ENCODE measurements around the gene WAS.

Gene WAS

DNA sequence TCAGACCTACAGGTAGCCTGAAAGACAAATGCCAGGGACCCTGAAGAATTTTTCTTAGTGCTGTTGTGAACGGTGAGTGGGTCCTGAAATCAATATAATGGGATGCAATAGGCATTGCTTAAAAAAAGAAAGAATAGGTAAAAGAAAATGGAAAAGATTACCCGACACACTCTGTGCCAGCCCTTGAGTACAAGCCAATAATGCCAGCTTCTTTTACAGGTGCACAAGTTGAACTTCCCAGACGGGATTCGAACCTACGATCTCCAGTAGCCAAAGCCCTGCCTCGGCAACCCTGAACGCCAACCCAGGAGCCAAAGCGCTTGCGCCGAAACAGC, 53.2 kb downstream of the WAS start:
- TF ChIP-seq ZFX (IDR thresholded peaks at IDR 0.05), result no peak
- TF ChIP-seq, protein P1, sequence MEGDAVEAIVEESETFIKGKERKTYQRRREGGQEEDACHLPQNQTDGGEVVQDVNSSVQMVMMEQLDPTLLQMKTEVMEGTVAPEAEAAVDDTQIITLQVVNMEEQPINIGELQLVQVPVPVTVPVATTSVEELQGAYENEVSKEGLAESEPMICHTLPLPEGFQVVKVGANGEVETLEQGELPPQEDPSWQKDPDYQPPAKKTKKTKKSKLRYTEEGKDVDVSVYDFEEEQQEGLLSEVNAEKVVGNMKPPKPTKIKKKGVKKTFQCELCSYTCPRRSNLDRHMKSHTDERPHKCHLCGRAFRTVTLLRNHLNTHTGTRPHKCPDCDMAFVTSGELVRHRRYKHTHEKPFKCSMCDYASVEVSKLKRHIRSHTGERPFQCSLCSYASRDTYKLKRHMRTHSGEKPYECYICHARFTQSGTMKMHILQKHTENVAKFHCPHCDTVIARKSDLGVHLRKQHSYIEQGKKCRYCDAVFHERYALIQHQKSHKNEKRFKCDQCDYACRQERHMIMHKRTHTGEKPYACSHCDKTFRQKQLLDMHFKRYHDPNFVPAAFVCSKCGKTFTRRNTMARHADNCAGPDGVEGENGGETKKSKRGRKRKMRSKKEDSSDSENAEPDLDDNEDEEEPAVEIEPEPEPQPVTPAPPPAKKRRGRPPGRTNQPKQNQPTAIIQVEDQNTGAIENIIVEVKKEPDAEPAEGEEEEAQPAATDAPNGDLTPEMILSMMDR (conservative IDR thresholded peaks at IDR 0.05), result no peak
- H3K27ac ChIP-seq, result peak overlapping the region; percentile 88

DNA sequence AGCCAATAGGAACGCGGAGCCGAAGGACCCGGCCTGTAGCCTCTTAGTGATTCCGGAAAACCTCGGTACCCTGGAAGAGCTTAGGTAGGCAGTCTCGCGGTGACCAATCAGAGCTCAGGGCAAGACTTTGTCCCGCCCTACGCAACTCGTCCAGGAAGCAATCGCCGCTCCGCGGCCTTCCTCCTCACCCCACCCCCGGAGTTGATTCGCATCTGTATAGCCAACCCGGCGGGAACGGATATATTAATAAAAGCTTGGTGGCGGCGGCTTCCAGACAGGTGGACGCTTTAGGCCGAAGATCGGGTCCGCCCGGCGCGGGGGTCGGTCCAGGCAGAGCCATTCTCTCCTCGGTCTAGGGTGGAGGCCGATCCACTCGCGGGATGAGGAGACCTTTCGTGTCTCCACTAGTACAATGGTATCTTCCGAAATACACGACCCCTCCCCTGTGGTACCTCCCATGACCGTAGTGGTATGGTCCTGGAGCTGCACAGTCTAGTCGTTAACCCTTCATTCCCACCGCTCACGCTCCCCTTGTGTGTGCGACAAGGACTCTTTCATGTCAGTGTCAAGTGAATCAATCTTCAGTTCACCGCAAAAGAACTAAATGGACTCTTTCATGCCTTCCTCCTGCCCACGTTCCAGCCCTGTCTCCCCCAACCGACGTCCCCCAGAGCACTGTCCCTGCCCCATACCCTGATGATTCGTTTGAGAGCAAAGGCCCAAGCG, 53.8 kb downstream of the WAS start:
- TF ChIP-seq ZFX (IDR thresholded peaks at IDR 0.05), result peak; percentile 30; the same call in 1 of the 2 replicates
- TF ChIP-seq, protein P1 (conservative IDR thresholded peaks at IDR 0.05), result no peak
- peak overlapping the region; percentile 88 for H3K27ac ChIP-seq

DNA sequence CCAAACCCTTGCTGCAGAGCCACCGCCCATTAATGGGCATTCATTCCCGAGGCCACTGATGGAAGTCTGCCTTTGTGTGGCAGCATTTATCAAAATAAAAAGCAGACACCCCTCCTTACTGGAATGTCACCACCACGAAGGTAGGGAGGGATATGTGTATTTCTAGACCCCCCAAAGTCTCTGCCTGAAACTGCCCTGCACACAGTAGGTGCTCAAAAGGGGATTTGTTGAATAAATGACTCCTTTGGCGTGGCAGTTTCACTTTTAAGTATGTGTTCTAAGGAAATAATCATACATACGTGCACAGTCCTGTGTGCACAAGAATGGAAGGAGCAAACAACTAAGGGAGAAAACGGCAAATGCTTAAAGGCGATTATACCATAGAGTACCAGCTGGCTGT, 54.3 kb downstream of the WAS start:
- H3K27ac ChIP-seq, result peak overlapping the region; percentile 88
- TF ChIP-seq, protein P1 (conservative IDR thresholded peaks at IDR 0.05), result no peak
- 0 out of 2 replicates have a peak, but pooled peaks have one; percentile 3 for TF ChIP-seq ZFX (IDR thresholded peaks at IDR 0.05)
